Cardiac fibroblast (primary cell): ENCODE measurements around the gene CDKN2D.
"Not testable (repeated sequence)": the region's sequence is repeated elsewhere in the genome, so short reads cannot be mapped to it uniquely, and the experiment has no call there.

Experiments
- DNase-seq, 2 donors: peaks; one replicate each; pipeline versions ENCODE4 v3.0.0 to v3.0.0-alpha.2; 2010; ENCODE audit warnings: low read depth in 2 of 2
- H3K4me3 ChIP-seq, 2 donors: replicated peaks in 1 of 2; 1 replicate in 1 of 2; 2 replicates in 1 of 2; pipeline ENCODE4 v1.5.1; 2011; ENCODE audit warnings: low read depth in 2 of 2, low read length in 2 of 2, mild to moderate bottlenecking in 2 of 2, moderate library complexity in 1 of 2
- CTCF ChIP-seq: IDR thresholded peaks from one replicate; pipeline ENCODE4 v1.5.1; 2011; ENCODE audit warnings: low read depth, mild to moderate bottlenecking, low read length, inconsistent platforms

The CDKN2D gene

GRCh38 chr19:10533646-10534386 is 35.0 kb downstream of the CDKN2D start:
- no peak overlapping the region for H3K4me3 ChIP-seq
- TF ChIP-seq CTCF, result no peak
- peak; percentile 83 to 90 for DNase-seq

- H3K4me3 ChIP-seq, result no peak overlapping the region
- DNase-seq, result no peak
- TF ChIP-seq CTCF, result no peak
Measured at GRCh38 chr19:10532457-10532856, 36.3 kb downstream of the CDKN2D start.

GRCh38 chr19:10526887-10527286 is 41.9 kb downstream of the CDKN2D start:
- H3K4me3 ChIP-seq, DNase-seq: not testable (repeated sequence)

GRCh38 chr19:10525636-10526035 is 43.1 kb downstream of the CDKN2D start:
- no peak overlapping the region for H3K4me3 ChIP-seq
- no peak for TF ChIP-seq CTCF
- DNase-seq, result no peak

- no peak for TF ChIP-seq CTCF
- no peak for DNase-seq
Measured at GRCh38 chr19:10523135-10523636, 45.6 kb downstream of the CDKN2D start.

GRCh38 chr19:10521461-10522171 is 47.2 kb downstream of the CDKN2D start:
- TF ChIP-seq CTCF, result no peak
- H3K4me3 ChIP-seq, result no peak overlapping the region
- DNase-seq, result no peak

More at GRCh38 chr19:10523135-10523636, 45.6 kb downstream of the CDKN2D start:
- no peak overlapping the region for H3K4me3 ChIP-seq

- no peak for TF ChIP-seq CTCF
- H3K4me3 ChIP-seq, result no peak overlapping the region
- no peak for DNase-seq
Measured at GRCh38 chr19:10520652-10521318, 48.0 kb downstream of the CDKN2D start.
